Neural cell (in vitro differentiated cells): ENCODE measurements around the gene NAB2. TPM values are rescaled to one million over a fixed set of nuclear protein-coding genes. Genes with fewer than 3 reads are reported as not detected.

ENCODE experiments used
- H2AFZ ChIP-seq: fragments of 200-600, 300-800 bp; sonication (generic), shearing (Covaris generic); 2 replicates; pipeline ENCODE4 v1.6.0; 2014; ENCODE audit warnings: low read depth, mild to moderate bottlenecking, antibody characterized with exemption, low read length, moderate library complexity
- H3F3A ChIP-seq: fragments of 200-600 bp; shearing (Covaris generic); 2 replicates; pipeline ENCODE4 v1.6.1; 2016; ENCODE audit warnings: mild to moderate bottlenecking, moderate library complexity, mixed read lengths, antibody characterized with exemption, low read length; ENCODE audit not compliant: insufficient read depth, poor library complexity, severe bottlenecking
- H3K27ac ChIP-seq: fragments of 200-600, 300-800 bp; sonication (generic), shearing (Covaris generic); 2 replicates; pipeline ENCODE4 v1.5.1; 2014; ENCODE audit warnings: mild to moderate bottlenecking, low read length, moderate library complexity
- H3K27me3 ChIP-seq: fragments of 300-800, 200-600 bp; sonication (generic), shearing (Covaris generic); 2 replicates; pipeline ENCODE4 v1.6.0; 2014; ENCODE audit warnings: mild to moderate bottlenecking, low read depth, low read length, moderate library complexity; ENCODE audit not compliant: insufficient read depth
- H3K36me3 ChIP-seq: fragments of 300-800, 200-600 bp; sonication (generic), shearing (Covaris generic); 2 replicates; pipeline ENCODE4 v1.5.1; 2014; ENCODE audit warnings: mild to moderate bottlenecking, antibody characterized with exemption, low read length, moderate library complexity; ENCODE audit not compliant: insufficient read depth
- H3K4me2 ChIP-seq: fragments of 300-800, 200-600 bp; sonication (generic), shearing (Covaris generic); 2 replicates; pipeline ENCODE4 v1.6.0; 2014; ENCODE audit warnings: mild to moderate bottlenecking, low read length
- H3K4me3 ChIP-seq: fragments of 300-800, 200-600 bp; sonication (generic), shearing (Covaris generic); 2 replicates; pipeline ENCODE4 v1.5.1; 2014; ENCODE audit warnings: mild to moderate bottlenecking, low read length, moderate library complexity
- H3K79me2 ChIP-seq: fragments of 200-600 bp; shearing (Covaris generic); replicated peaks from 2 replicates; pipeline ENCODE4 v1.6.0; 2014; ENCODE audit warnings: mild to moderate bottlenecking, low read length, moderate library complexity; ENCODE audit not compliant: insufficient read depth
- H3K9ac ChIP-seq: fragments of 300-800, 200-600 bp; sonication (generic), shearing (Covaris generic); 2 replicates; pipeline ENCODE4 v1.6.1; 2016; ENCODE audit warnings: mild to moderate bottlenecking, low read length, mixed read lengths
- H3K9me2 ChIP-seq: fragments of 200-600 bp; shearing (Covaris generic); 2 replicates; pipeline ENCODE4 v1.6.1; 2016; ENCODE audit warnings: mild to moderate bottlenecking, low read length, mixed read lengths; ENCODE audit not compliant: insufficient read depth
- H3K9me3 ChIP-seq: fragments of 200-600, 300-800 bp; sonication (generic), shearing (Covaris generic); 2 replicates; pipeline ENCODE4 v1.6.1; 2016; ENCODE audit warnings: mild to moderate bottlenecking, mixed run types, low read length, moderate library complexity, mixed read lengths
- H4K20me1 ChIP-seq: fragments of 200-600 bp; shearing (Covaris generic); 2 replicates; pipeline ENCODE4 v1.6.1; 2016; ENCODE audit warnings: mild to moderate bottlenecking, mixed run types; ENCODE audit not compliant: insufficient read depth
- EP300 ChIP-seq: fragments of 450-650 bp; conservative IDR thresholded peaks from 2 replicates; pipeline ENCODE4 v1.6.1; 2014; ENCODE audit warnings: antibody characterized with exemption, mild to moderate bottlenecking, moderate library complexity; ENCODE audit not compliant: poor library complexity, severe bottlenecking
- EZH2 ChIP-seq: fragments of 200-600, 300-800 bp; shearing (Covaris generic), sonication (generic); IDR thresholded peaks from 2 replicates; pipeline ENCODE4 v1.6.1; 2014; ENCODE audit warnings: antibody characterized with exemption, low read length, borderline replicate concordance, mild to moderate bottlenecking; ENCODE audit not compliant: insufficient read depth, poor library complexity, severe bottlenecking
- MXI1 ChIP-seq: fragments of 450-650 bp; conservative IDR thresholded peaks from 2 replicates; pipeline ENCODE4 v1.6.1; 2014; ENCODE audit warnings: antibody characterized with exemption, mild to moderate bottlenecking; ENCODE audit not compliant: poor library complexity, severe bottlenecking
- POLR2AphosphoS5 ChIP-seq: IDR thresholded peaks from 2 replicates; pipeline ENCODE4 v1.6.1; 2012
- RAD21 ChIP-seq: fragments of 450-650 bp; conservative IDR thresholded peaks from 2 replicates; pipeline ENCODE4 v1.6.1; 2014; ENCODE audit warnings: antibody characterized with exemption, mild to moderate bottlenecking, moderate library complexity
- SMC3 ChIP-seq: fragments of 450-650 bp; conservative IDR thresholded peaks from 2 replicates; pipeline ENCODE4 v1.6.1; 2014; ENCODE audit warnings: antibody characterized with exemption, mild to moderate bottlenecking, moderate library complexity; ENCODE audit not compliant: poor library complexity
- TAF1 ChIP-seq: IDR thresholded peaks from 2 replicates; pipeline ENCODE4 v1.6.1; 2012; ENCODE audit warnings: low read depth
- polyA plus RNA-seq: library from polyadenylated mRNA; depleted of rRNA; stranded (reverse); fragments of >200 nt; gene quantifications from 2 replicates; pipeline ENCODE4 v1.2.3, GENCODE V29; 2014
- TF ChIP-seq, protein P1 (sequence below): fragments of 450-650 bp; IDR thresholded peaks from 2 replicates; pipeline ENCODE4 v1.5.1; 2014; ENCODE audit warnings: antibody characterized with exemption, mild to moderate bottlenecking, moderate library complexity; ENCODE audit not compliant: poor library complexity, severe bottlenecking
- TF ChIP-seq, protein P2 (sequence below): IDR thresholded peaks from 2 replicates; pipeline ENCODE4 v1.6.1; 2012; ENCODE audit warnings: borderline replicate concordance

NAB2 gene
- polyA plus RNA-seq, 1 donor from 2014 or later = 15.6 TPM

GRCh38 chr12:57086493-57087009 lies 2.4 kb upstream of the NAB2 start:
- TF ChIP-seq RAD21 (no peak), TAF1 (peak; percentile 15), EP300 (no peak), EZH2 (no peak), MXI1 (no peak), SMC3 (no peak), POLR2AphosphoS5 (peak; percentile 14)
- TF ChIP-seq, protein P1, sequence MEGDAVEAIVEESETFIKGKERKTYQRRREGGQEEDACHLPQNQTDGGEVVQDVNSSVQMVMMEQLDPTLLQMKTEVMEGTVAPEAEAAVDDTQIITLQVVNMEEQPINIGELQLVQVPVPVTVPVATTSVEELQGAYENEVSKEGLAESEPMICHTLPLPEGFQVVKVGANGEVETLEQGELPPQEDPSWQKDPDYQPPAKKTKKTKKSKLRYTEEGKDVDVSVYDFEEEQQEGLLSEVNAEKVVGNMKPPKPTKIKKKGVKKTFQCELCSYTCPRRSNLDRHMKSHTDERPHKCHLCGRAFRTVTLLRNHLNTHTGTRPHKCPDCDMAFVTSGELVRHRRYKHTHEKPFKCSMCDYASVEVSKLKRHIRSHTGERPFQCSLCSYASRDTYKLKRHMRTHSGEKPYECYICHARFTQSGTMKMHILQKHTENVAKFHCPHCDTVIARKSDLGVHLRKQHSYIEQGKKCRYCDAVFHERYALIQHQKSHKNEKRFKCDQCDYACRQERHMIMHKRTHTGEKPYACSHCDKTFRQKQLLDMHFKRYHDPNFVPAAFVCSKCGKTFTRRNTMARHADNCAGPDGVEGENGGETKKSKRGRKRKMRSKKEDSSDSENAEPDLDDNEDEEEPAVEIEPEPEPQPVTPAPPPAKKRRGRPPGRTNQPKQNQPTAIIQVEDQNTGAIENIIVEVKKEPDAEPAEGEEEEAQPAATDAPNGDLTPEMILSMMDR = peak; percentile 63
- TF ChIP-seq, protein P2, sequence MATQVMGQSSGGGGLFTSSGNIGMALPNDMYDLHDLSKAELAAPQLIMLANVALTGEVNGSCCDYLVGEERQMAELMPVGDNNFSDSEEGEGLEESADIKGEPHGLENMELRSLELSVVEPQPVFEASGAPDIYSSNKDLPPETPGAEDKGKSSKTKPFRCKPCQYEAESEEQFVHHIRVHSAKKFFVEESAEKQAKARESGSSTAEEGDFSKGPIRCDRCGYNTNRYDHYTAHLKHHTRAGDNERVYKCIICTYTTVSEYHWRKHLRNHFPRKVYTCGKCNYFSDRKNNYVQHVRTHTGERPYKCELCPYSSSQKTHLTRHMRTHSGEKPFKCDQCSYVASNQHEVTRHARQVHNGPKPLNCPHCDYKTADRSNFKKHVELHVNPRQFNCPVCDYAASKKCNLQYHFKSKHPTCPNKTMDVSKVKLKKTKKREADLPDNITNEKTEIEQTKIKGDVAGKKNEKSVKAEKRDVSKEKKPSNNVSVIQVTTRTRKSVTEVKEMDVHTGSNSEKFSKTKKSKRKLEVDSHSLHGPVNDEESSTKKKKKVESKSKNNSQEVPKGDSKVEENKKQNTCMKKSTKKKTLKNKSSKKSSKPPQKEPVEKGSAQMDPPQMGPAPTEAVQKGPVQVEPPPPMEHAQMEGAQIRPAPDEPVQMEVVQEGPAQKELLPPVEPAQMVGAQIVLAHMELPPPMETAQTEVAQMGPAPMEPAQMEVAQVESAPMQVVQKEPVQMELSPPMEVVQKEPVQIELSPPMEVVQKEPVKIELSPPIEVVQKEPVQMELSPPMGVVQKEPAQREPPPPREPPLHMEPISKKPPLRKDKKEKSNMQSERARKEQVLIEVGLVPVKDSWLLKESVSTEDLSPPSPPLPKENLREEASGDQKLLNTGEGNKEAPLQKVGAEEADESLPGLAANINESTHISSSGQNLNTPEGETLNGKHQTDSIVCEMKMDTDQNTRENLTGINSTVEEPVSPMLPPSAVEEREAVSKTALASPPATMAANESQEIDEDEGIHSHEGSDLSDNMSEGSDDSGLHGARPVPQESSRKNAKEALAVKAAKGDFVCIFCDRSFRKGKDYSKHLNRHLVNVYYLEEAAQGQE = peak; percentile 49
- H3K27me3 ChIP-seq = peaks cover 12% of the 10 kb centered on the region
- H3K79me2 ChIP-seq = peaks cover 15% of the 10 kb centered on the region
- no peaks in the 10 kb centered on the region for H3K36me3 ChIP-seq
- H2AFZ ChIP-seq = no peak overlapping the region
- H3K9me2 ChIP-seq = no peaks in the 10 kb centered on the region
- H3K9ac ChIP-seq = peak overlapping the region; percentile 62
- H4K20me1 ChIP-seq = no peaks in the 10 kb centered on the region
- peak overlapping the region; percentile 65 for H3K4me2 ChIP-seq
- H3K27ac ChIP-seq = peak overlapping the region; percentile 52
- no peaks in the 10 kb centered on the region for H3K9me3 ChIP-seq
- peak overlapping the region; percentile 91 for H3K4me3 ChIP-seq
- H3F3A ChIP-seq = peaks cover 4% of the 10 kb centered on the region

GRCh38 chr12:57087010-57087690 lies 1.8 kb upstream of the NAB2 start:
- H2AFZ ChIP-seq = no peak overlapping the region
- peak overlapping the region; percentile 65 for H3K4me2 ChIP-seq
- H3K9me3 ChIP-seq = no peaks in the 10 kb centered on the region
- peaks cover 17% of the 10 kb centered on the region for H3K79me2 ChIP-seq
- peak overlapping the region; percentile 62 for H3K9ac ChIP-seq
- H3K9me2 ChIP-seq = no peaks in the 10 kb centered on the region
- peaks cover 4% of the 10 kb centered on the region for H3F3A ChIP-seq
- H3K27me3 ChIP-seq = peaks cover 12% of the 10 kb centered on the region
- H3K4me3 ChIP-seq = peak overlapping the region; percentile 91
- H3K36me3 ChIP-seq = no peaks in the 10 kb centered on the region
- H4K20me1 ChIP-seq = no peaks in the 10 kb centered on the region
- H3K27ac ChIP-seq = peak overlapping the region; percentile 52
- TF ChIP-seq TAF1 (peak; percentile 0), SMC3 (no peak), RAD21 (no peak)
